GM13976 (cell line): ENCODE measurements around the gene UGCG.

Experiments
- DNase-seq: peaks from one replicate; pipeline ENCODE4 v3.0.0; 2012; ENCODE audit warnings: low spot score
- in situ Hi-C: fragments of 300-500 bp; cut with MboI; formaldehyde crosslinking; loops from one replicate; pipeline ENCODE4 v1.12.0; 2022; ENCODE audit warnings: low sequenced_read_pairs, mixed read lengths, inconsistent platforms; ENCODE audit not compliant: unreplicated experiment
- TF ChIP-seq, protein P1 (sequence below): IDR thresholded peaks from 2 replicates; pipeline ENCODE4 v1.5.1; 2012; ENCODE audit warnings: borderline replicate concordance, mild to moderate bottlenecking; ENCODE audit not compliant: insufficient read depth; ENCODE audit errors: extremely low read depth, missing control alignments, control extremely low read depth

UGCG gene

DNA sequence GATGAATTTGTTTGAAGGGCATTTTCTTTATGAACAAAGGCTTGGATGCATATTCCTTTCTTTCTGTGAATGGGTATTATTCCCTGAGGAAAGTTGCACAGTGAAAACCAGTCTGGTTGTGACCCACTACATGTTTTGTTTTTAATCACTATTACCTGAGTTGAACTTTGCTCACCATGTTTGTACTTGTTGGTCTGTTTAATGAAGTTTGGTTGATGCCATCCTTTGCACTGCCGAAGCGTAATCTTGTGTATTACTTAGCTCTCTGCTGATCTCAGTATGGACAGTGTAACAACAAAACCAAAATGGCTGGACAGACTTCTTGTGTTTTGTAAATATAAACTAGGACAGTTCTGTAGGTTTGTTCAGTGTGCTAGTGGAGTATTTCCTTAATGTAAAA is 38.1 kb downstream of the UGCG start:
- no peak for DNase-seq
- TF ChIP-seq, protein P1, sequence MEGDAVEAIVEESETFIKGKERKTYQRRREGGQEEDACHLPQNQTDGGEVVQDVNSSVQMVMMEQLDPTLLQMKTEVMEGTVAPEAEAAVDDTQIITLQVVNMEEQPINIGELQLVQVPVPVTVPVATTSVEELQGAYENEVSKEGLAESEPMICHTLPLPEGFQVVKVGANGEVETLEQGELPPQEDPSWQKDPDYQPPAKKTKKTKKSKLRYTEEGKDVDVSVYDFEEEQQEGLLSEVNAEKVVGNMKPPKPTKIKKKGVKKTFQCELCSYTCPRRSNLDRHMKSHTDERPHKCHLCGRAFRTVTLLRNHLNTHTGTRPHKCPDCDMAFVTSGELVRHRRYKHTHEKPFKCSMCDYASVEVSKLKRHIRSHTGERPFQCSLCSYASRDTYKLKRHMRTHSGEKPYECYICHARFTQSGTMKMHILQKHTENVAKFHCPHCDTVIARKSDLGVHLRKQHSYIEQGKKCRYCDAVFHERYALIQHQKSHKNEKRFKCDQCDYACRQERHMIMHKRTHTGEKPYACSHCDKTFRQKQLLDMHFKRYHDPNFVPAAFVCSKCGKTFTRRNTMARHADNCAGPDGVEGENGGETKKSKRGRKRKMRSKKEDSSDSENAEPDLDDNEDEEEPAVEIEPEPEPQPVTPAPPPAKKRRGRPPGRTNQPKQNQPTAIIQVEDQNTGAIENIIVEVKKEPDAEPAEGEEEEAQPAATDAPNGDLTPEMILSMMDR, result no peak
- in situ Hi-C loops, result no loop called here

DNA sequence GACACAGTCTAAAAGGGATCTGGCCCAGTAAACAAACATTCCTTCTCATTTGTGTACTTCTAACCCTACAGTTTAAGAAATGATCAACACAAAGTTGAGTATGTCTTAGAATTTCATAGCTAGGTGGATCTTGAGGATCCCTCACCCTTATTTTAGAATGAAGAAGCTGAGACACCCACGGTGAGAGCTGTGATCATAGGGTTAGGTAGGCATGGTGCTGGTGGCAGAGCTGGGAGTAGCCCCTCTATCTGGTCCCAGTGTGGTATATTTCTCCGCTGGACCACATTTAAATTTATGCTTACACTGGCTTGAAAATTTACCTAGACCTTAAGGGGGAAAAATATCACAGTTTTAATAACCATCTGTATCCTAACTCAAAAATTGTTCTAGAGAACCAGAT is 39.8 kb downstream of the UGCG start:
- no peak for DNase-seq
- in situ Hi-C loops, result no loop called here
- TF ChIP-seq, protein P1, result no peak

DNA sequence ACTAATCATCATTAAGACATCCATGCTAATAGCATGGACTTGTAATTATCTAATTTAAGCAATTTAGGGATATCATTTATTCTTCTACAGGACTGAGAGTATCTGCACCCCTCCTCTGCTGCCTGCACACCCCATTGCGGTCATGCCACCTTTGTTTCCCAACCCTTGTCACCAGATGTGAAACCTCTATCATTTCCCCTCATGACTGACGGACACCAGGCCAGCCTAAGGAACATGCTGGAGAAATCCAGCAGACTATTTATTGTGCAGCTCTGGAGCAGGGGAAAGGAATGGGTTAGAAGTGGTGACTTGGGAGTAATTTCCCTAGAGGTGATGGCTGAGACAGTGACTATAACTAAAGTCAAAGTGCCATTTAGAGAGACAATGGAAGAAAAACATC is 40.7 kb downstream of the UGCG start:
- no peak for DNase-seq
- TF ChIP-seq, protein P1, result no peak
- in situ Hi-C loops, result no loop called here

DNA sequence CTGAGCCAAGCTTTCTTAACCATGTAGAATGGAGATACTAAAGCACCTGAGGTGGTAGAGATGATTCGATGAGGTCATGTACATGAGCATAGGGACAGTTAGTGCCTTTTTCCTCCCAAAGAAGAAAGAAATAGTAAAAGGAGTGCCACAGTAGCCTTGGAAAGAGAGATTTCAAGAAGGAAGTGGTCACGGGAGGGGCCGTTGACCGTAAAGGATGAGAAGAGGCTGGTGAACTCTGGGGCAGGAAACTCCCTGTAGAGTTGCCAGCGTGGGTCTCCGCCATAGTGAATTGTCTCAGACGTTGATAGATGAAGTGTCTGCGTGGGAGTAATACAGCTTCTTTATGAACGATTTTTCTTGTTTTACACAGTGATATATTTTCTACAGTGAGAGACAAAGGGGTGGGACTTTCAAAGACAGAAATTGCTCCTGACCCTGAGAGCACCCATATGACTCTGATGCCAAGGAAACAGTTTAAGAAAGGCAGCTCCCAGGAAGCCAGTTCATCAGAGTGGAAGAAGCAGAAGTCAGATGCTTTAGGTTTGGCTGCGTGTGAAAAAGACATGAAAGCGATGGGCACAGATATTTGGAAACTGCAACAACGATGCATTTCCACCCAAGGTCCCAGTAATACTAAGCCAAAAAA is 41.3 kb downstream of the UGCG start:
- DNase-seq, result no peak
- in situ Hi-C loops, result no loop called here
- TF ChIP-seq, protein P1, result no peak

DNA sequence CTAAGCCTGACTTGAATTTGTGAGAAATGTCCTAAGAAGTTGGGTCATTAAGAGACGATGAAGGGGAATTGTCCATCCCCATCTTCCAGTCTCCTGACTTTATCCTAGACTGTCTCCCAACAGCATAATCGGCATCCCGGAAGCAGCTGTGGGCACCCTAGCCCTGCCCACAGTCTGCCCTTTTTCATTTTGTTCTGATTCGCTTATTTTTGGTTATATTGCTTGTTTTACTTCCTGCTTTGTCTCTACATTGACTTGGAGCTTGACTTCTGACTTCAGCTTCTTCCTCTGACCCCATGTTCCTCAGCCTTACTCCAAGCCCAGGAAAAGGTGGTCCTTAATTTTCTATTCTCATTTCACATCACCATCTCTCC is 41.8 kb downstream of the UGCG start:
- in situ Hi-C loops, result no loop called here

DNA sequence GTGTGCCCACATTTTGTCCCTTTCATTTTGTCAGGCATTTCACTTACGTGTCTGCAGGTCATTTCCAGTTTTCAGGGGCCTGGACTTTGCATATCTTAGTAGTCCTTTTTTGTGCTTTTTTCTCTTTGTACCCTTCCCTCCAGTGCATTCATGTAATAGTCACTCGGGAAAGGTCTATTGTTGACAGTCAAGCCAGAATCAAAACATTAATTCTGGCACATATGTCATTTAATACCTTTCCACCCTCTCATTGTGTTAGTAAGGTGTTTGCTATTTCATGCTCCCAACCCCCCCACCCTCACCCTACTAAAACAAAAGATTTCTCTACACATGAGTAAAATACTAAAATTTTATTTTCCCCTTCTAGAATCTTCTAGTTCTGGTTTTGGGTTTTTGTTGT is 42.7 kb downstream of the UGCG start:
- TF ChIP-seq, protein P1, result no peak
- in situ Hi-C loops, result no loop called here
- no peak for DNase-seq

More for the DNA sequence above, 41.8 kb downstream of the UGCG start:
- no peak for DNase-seq
- TF ChIP-seq, protein P1, result no peak

DNA sequence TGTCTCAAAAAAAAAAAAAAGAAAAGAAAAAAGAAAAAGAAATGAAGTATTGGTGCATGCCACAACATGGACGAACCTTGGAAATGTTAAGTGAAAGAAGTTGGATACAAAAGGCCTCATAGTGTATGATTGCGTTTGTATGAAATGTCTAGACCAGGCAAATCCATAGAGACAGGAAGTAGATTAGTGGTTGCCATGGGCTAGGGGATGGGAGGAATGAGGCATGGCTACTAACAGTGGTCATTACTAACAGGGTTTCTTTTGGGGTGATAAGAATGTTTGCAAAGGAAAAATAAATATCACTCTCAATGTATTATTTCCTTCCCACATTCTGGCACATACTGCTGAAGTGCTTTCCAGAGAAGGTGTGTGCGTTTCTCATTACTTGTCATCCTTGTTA is 44.1 kb downstream of the UGCG start:
- no peak for DNase-seq
- in situ Hi-C loops, result loop anchor here (10.0 kb wide), 1 partner anchor 64 kb away; no protein-coding TSS in a partner anchor

More for the DNA sequence above, 44.1 kb downstream of the UGCG start:
- TF ChIP-seq, protein P1, result no peak
